Measurements from ENCODE around the gene FSD1L.

The FSD1L gene

GRCh38 chr9:105432247-105432842, 15.5 kb upstream of the FSD1L start (continued):
- TF ChIP-seq TSHZ1 (tag by site-specific recombination; IDR thresholded peaks at IDR 0.05; ENCODE audit: borderline replicate concordance) = no peak

- Histone ChIP-seq H3K9me3 (ENCODE audit: control insufficient read depth, insufficient read depth, low read depth, low read length) (no peaks in the 10 kb centered on the region), H3K4me1 (ENCODE audit: control insufficient read depth, insufficient read depth, low read length) (no peaks in the 10 kb centered on the region), H3K36me3 (ENCODE audit: control insufficient read depth in 2 of 2, insufficient read depth in 1 of 2, low read length in 2 of 2) (no peaks in the 10 kb centered on the region), H3K27ac (ENCODE audit: extremely low read depth, low read depth, low read length) (no peak overlapping the region), H3K4me3 (ENCODE audit: low read depth, low read length) (no peak overlapping the region)
- POLR2A ChIA-PET = interaction anchor here (0.6 kb wide), 1 partner anchor 24 kb away, joined by 3 read pairs; no protein-coding TSS in a partner anchor
- CTCF ChIA-PET = no interaction called here
- no peak for TF ChIP-seq TCF7L2 (IDR thresholded peaks at IDR 0.05; ENCODE audit: borderline replicate concordance, low read depth, low read length)
- TF ChIP-seq ZNF626 (tag by site-specific recombination; IDR thresholded peaks at IDR 0.05) = no peak
- no peak for TF ChIP-seq ZNF202 (tag by site-specific recombination; IDR thresholded peaks at IDR 0.05; ENCODE audit: borderline replicate concordance)
- TF ChIP-seq ZSCAN30 (tag by site-specific recombination; IDR thresholded peaks at IDR 0.05) = no peak
- TF ChIP-seq BCL11B (tag by site-specific recombination; IDR thresholded peaks at IDR 0.05; ENCODE audit: low read depth) = no peak
- TF ChIP-seq PRDM1 (tag by site-specific recombination; IDR thresholded peaks at IDR 0.05) = no peak
- no peak for TF ChIP-seq PATZ1 (tag by site-specific recombination; IDR thresholded peaks at IDR 0.05)
- TF ChIP-seq, protein P1, sequence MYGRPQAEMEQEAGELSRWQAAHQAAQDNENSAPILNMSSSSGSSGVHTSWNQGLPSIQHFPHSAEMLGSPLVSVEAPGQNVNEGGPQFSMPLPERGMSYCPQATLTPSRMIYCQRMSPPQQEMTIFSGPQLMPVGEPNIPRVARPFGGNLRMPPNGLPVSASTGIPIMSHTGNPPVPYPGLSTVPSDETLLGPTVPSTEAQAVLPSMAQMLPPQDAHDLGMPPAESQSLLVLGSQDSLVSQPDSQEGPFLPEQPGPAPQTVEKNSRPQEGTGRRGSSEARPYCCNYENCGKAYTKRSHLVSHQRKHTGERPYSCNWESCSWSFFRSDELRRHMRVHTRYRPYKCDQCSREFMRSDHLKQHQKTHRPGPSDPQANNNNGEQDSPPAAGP (tag by site-specific recombination; IDR thresholded peaks at IDR 0.05) = no peak
- no peak for TF ChIP-seq GLIS1 (tag by site-specific recombination; IDR thresholded peaks at IDR 0.05)
- no peak for TF ChIP-seq ZNF239 (tag by site-specific recombination; IDR thresholded peaks at IDR 0.05)
- TF ChIP-seq, protein P2, sequence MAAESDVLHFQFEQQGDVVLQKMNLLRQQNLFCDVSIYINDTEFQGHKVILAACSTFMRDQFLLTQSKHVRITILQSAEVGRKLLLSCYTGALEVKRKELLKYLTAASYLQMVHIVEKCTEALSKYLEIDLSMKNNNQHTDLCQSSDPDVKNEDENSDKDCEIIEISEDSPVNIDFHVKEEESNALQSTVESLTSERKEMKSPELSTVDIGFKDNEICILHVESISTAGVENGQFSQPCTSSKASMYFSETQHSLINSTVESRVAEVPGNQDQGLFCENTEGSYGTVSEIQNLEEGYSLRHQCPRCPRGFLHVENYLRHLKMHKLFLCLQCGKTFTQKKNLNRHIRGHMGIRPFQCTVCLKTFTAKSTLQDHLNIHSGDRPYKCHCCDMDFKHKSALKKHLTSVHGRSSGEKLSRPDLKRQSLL (tag by site-specific recombination; IDR thresholded peaks at IDR 0.05) = no peak
- TF ChIP-seq ZFP69B (tag by site-specific recombination; IDR thresholded peaks at IDR 0.05) = no peak
- no peak for TF ChIP-seq ZNF624 (tag by site-specific recombination; IDR thresholded peaks at IDR 0.05)
These were observed 12.4 kb upstream of the FSD1L start for GRCh38 chr9:105435453-105435852.

DNA sequence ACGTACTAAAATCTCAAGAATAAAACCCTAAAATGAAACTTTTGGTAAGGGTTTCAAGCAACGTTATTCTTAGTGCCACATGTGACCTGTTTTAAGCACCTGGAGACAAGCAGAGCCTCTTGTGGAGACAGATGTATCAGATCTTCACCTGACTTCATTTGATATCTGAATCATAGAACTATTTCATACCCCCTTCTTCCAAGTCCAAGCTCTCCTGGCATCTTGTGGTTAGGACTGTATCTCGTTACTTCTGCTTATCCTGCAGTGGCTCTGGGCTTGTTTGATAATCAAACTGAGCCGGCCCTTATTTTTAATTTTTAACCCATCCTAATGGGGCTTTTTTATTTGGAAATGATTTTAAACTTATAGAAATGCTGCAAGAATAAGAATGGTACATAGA, 11.1 kb upstream of the FSD1L start:
- no peak overlapping the region for H3K4me3 ChIP-seq (ENCODE audit: low read depth, low read length)
- no peak overlapping the region for H3K27ac ChIP-seq (ENCODE audit: extremely low read depth, low read depth, low read length)
- ChIA-PET CTCF (no interaction called here), POLR2A (no interaction called here)
- no peaks in the 10 kb centered on the region for H3K9me3 ChIP-seq (ENCODE audit: control insufficient read depth, insufficient read depth, low read depth, low read length)
- H3K36me3 ChIP-seq (ENCODE audit: control insufficient read depth in 2 of 2, insufficient read depth in 1 of 2, low read length in 2 of 2) = no peaks in the 10 kb centered on the region
- H3K4me1 ChIP-seq (ENCODE audit: control insufficient read depth, insufficient read depth, low read length) = no peaks in the 10 kb centered on the region
- TF ChIP-seq BCL11B (tag by site-specific recombination; IDR thresholded peaks at IDR 0.05; ENCODE audit: low read depth) (no peak), ZNF660 (tag by site-specific recombination; IDR thresholded peaks at IDR 0.05) (no peak), PRDM10 (tag by site-specific recombination; IDR thresholded peaks at IDR 0.05) (no peak), ZNF133 (tag by site-specific recombination; IDR thresholded peaks at IDR 0.05) (no peak), IKZF3 (tag by site-specific recombination; IDR thresholded peaks at IDR 0.05) (no peak), EGR2 (tag by site-specific recombination; IDR thresholded peaks at IDR 0.05; ENCODE audit: low read depth) (no peak), ZFP3 (tag by site-specific recombination; IDR thresholded peaks at IDR 0.05; ENCODE audit: low read depth) (no peak), ZNF350 (tag by site-specific recombination; IDR thresholded peaks at IDR 0.05) (no peak), ZNF707 (tag by site-specific recombination; IDR thresholded peaks at IDR 0.05) (no peak)
